A673 (cell line): ENCODE results near the gene GLOD4.
"Not testable (repeated sequence)": the region's sequence is repeated elsewhere in the genome, so short reads cannot be mapped to it uniquely, and the experiment has no call there.

Experiments
- CTCF ChIP-seq: fragments of 300-800, 200-600 bp; sonication (generic); conservative IDR thresholded peaks from 2 replicates; pipeline ENCODE4 v1.5.1; 2017; ENCODE audit warnings: low read depth, mild to moderate bottlenecking, antibody characterized with exemption, low read length, moderate library complexity, mixed read lengths
- EZH2 ChIP-seq: fragments of 200-600 bp; sonication (generic); IDR thresholded peaks from 2 replicates; pipeline ENCODE4 v1.6.1; 2017; ENCODE audit warnings: borderline replicate concordance, low read depth, mild to moderate bottlenecking, mixed read lengths, antibody characterized with exemption, low read length; ENCODE audit not compliant: poor library complexity, severe bottlenecking

DNA sequence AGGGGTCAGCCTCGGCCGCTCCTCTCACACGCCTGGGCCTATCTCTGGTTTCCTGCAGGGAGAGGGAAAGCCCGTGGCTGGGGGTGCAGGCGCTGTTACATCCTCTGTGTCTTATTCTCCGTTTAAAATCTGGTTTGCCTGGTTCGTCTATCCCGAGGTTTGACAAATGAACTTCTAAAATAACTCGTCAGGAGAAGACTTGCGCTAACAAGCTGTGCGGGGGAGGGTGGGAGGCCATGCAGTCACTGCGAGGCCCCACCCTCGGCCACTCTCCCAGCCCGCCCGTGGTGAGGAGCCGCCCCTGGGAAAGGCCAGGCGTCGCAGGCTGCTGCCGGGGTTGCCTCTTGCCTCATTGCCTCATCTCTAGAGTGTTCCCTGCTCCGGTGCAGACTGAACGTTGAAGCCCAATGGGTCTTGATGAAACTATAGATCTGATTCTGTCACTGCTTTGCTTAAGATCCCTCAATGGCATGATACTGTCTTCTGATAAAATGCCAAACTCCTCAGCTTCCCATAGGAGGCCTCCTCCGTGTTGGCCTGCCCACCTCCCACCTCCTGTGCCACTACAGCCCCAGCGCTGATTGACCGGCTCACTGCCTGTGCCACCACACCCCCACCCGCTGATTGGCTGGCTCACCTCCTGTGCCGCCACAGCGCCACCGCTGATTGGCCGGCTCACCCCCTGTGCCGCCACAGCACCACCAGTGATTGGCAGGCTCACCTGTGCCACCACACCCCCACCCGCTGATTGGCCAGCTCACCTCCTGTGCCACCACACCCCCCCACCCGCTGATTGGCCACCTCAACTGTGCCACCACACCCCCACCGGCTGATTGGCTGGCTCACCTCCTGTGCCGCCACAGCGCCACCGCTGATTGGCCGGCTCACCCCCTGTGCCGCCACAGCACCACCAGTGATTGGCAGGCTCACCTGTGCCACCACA is 8.1 kb upstream of the GLOD4 start:
- TF ChIP-seq CTCF, EZH2: not testable (repeated sequence)
